Activated B cell treated with CpG ODN at 0.5 μM for 24 hours (primary cell): ENCODE data around the gene FBXL19. TPM values are rescaled to one million over a fixed set of nuclear protein-coding genes. Genes with fewer than 3 reads are reported as not detected.

Source experiments
- ATAC-seq: fragments of 200-7000 bp; cut with Tn5 transposase; one replicate; pipeline ENCODE4 v1.10.0; 2021; ENCODE audit warnings: low read depth, mild to moderate bottlenecking, moderate library complexity
- CTCF ChIA-PET: fragments of 350-600 bp; sonication (Branson Sonifier 250); formaldehyde crosslinking; loops from one replicate; lab custom pipeline; 2021; ENCODE audit warnings: antibody characterized with exemption; lab: Charles Lee
- POLR2A ChIA-PET: fragments of 350-600 bp; sonication (Branson Sonifier 250); formaldehyde crosslinking; loops from one replicate; lab custom pipeline; 2021; ENCODE audit warnings: antibody characterized with exemption; lab: Charles Lee
- DNase-seq: peaks from one replicate; pipeline ENCODE4 v3.0.0; 2022
- H3K27ac Mint-ChIP-seq: one replicate; pipeline ENCODE4 v1.8.0; 2020; ENCODE audit warnings: mixed read lengths
- H3K27me3 Mint-ChIP-seq: one replicate; pipeline ENCODE4 v1.8.0; 2021; ENCODE audit warnings: mixed read lengths
- H3K36me3 Mint-ChIP-seq: one replicate; pipeline ENCODE4 v1.8.0; 2021; ENCODE audit warnings: low read depth, mixed read lengths
- H3K4me1 Mint-ChIP-seq: one replicate; pipeline ENCODE4 v1.8.0; 2021; ENCODE audit warnings: mixed read lengths
- H3K4me3 Mint-ChIP-seq: one replicate; pipeline ENCODE4 v1.8.0; 2020; ENCODE audit warnings: mild to moderate bottlenecking, mixed read lengths
- H3K9me3 Mint-ChIP-seq: one replicate; pipeline ENCODE4 v1.8.0; 2020; ENCODE audit warnings: mixed read lengths
- intact Hi-C: fragments of 100-400 bp; cut with micrococcal nuclease; formaldehyde crosslinking; loops from one replicate; pipeline ENCODE4 v1.15.1; 2024
- total RNA-seq: library from RNA; stranded (reverse); gene quantifications from 2 replicates; pipeline ENCODE4 v1.2.3, GENCODE V29; 2022
- TF ChIP-seq, protein P1 (sequence below): fragments of 200-600 bp; IDR thresholded peaks from one replicate; pipeline ENCODE4 v1.8.0; 2022; ENCODE audit warnings: antibody characterized with exemption, mild to moderate bottlenecking

Gene FBXL19
- total RNA-seq, 1 donor from 2014 or later: 24.2 TPM

DNA sequence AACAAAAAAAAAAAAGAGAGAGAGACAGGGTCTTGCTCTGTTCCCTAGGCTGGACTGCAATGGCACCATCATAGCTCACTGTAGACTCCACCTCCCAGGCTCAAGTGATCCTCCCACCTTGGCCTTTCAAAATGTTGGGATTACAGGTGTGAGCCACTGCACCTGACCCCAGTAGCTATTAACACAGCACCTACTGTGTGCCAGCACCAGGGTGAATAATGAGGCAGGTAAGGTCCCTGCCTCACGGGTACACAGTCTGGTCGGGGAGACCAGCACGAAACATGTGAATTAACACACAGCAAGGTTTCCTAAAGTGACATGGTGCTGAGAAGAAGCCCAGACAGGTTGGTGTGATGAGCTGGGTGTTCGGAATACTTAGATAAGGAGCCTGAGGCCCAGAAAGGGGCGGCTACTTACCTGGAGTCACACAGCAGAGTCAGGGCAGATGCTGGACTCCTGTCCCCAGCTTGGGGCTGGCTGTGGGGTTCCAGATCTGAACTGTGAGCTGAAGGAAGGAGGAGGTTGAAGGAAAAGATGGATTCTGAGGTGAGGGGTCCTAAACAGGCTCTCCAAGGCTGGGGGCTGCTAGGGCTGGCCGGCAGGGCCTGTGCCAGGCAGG is 10.5 kb upstream of the FBXL19 start:
- POLR2A ChIA-PET: interaction anchor here (0.7 to 1.0 kb wide), 2 partner anchors 68 to 82 kb away, joined by 3 to 4 read pairs; no protein-coding TSS in a partner anchor
- H3K4me3 Mint-ChIP-seq: no peak overlapping the region
- no peak for ATAC-seq
- no peak for DNase-seq
- no peak overlapping the region for H3K27ac Mint-ChIP-seq
- intact Hi-C loops: no loop called here
- no peaks in the 10 kb centered on the region for H3K36me3 Mint-ChIP-seq
- peaks cover 3% of the 10 kb centered on the region for H3K4me1 Mint-ChIP-seq
- TF ChIP-seq, protein P1, sequence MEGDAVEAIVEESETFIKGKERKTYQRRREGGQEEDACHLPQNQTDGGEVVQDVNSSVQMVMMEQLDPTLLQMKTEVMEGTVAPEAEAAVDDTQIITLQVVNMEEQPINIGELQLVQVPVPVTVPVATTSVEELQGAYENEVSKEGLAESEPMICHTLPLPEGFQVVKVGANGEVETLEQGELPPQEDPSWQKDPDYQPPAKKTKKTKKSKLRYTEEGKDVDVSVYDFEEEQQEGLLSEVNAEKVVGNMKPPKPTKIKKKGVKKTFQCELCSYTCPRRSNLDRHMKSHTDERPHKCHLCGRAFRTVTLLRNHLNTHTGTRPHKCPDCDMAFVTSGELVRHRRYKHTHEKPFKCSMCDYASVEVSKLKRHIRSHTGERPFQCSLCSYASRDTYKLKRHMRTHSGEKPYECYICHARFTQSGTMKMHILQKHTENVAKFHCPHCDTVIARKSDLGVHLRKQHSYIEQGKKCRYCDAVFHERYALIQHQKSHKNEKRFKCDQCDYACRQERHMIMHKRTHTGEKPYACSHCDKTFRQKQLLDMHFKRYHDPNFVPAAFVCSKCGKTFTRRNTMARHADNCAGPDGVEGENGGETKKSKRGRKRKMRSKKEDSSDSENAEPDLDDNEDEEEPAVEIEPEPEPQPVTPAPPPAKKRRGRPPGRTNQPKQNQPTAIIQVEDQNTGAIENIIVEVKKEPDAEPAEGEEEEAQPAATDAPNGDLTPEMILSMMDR: no peak
- H3K27me3 Mint-ChIP-seq: no peaks in the 10 kb centered on the region
- no peaks in the 10 kb centered on the region for H3K9me3 Mint-ChIP-seq
- CTCF ChIA-PET: interaction anchor here (1.0 to 1.3 kb wide), 2 partner anchors 11 to 68 kb away, joined by 3 read pairs; no protein-coding TSS in a partner anchor

GRCh38 chr16:30914830-30915229 is 8.5 kb upstream of the FBXL19 start:
- Mint-ChIP-seq H3K36me3 (no peaks in the 10 kb centered on the region), H3K27me3 (no peaks in the 10 kb centered on the region), H3K9me3 (no peaks in the 10 kb centered on the region), H3K4me3 (no peak overlapping the region), H3K4me1 (peaks cover 3% of the 10 kb centered on the region), H3K27ac (no peak overlapping the region)
- intact Hi-C loops: no loop called here
- ChIA-PET POLR2A (interaction anchor here (1.6 kb wide), 1 partner anchor 13 kb away, joined by 5 read pairs; no protein-coding TSS in a partner anchor), CTCF (no interaction called here)
- TF ChIP-seq, protein P1: no peak
- DNase-seq (no peak), ATAC-seq (peak; percentile 54)

- ChIA-PET POLR2A (interaction anchor here (1.9 to 2.6 kb wide), 2 partner anchors 16 to 73 kb away, joined by 6 to 10 read pairs; no protein-coding TSS in a partner anchor), CTCF (interaction anchor here (3.3 to 4.0 kb wide), 2 partner anchors 17 to 73 kb away, joined by 14 to 41 read pairs; no protein-coding TSS in a partner anchor)
- DNase-seq (no peak), ATAC-seq (no peak)
- no peak overlapping the region for H3K27ac Mint-ChIP-seq
- no peaks in the 10 kb centered on the region for H3K27me3 Mint-ChIP-seq
- intact Hi-C loops: no loop called here
- no peak overlapping the region for H3K4me3 Mint-ChIP-seq
- TF ChIP-seq, protein P1: no peak
- peaks cover 9% of the 10 kb centered on the region for H3K36me3 Mint-ChIP-seq
- H3K9me3 Mint-ChIP-seq: no peaks in the 10 kb centered on the region
- H3K4me1 Mint-ChIP-seq: peaks cover 13% of the 10 kb centered on the region
Measured at GRCh38 chr16:30918614-30919013, 4.8 kb upstream of the FBXL19 start.

GRCh38 chr16:30920891-30921290 is 2.5 kb upstream of the FBXL19 start:
- no peak for ATAC-seq
- POLR2A ChIA-PET: interaction anchor here (0.9 to 2.6 kb wide), 2 partner anchors 75 to 76 kb away, joined by 3 to 6 read pairs; no protein-coding TSS in a partner anchor
- Mint-ChIP-seq H3K27me3 (no peaks in the 10 kb centered on the region), H3K9me3 (no peaks in the 10 kb centered on the region), H3K36me3 (peaks cover 10% of the 10 kb centered on the region), H3K4me3 (no peak overlapping the region), H3K27ac (peak overlapping the region; percentile 65), H3K4me1 (peaks cover 16% of the 10 kb centered on the region)
- TF ChIP-seq, protein P1: no peak
- CTCF ChIA-PET: interaction anchor here (3.3 to 4.0 kb wide), 2 partner anchors 19 to 76 kb away, joined by 14 to 41 read pairs; no protein-coding TSS in a partner anchor
- no peak for DNase-seq
- intact Hi-C loops: loop anchor here (1.0 to 10.0 kb wide), 4 partner anchors 77 to 394 kb away; partner anchors contain the start of genes ZNF764 and ZNF768

GRCh38 chr16:30921459-30921747 is 2.0 kb upstream of the FBXL19 start:
- ChIA-PET CTCF (interaction anchor here (4.0 kb wide), 1 partner anchor 76 kb away, joined by 41 read pairs; no protein-coding TSS in a partner anchor), POLR2A (interaction anchor here (0.9 kb wide), 1 partner anchor 77 kb away, joined by 3 read pairs; no protein-coding TSS in a partner anchor)
- intact Hi-C loops: loop anchor here (1.0 to 10.0 kb wide), 4 partner anchors 77 to 394 kb away; partner anchors contain the start of genes ZNF764 and ZNF768
- TF ChIP-seq, protein P1: no peak
- Mint-ChIP-seq H3K27me3 (no peaks in the 10 kb centered on the region), H3K9me3 (no peaks in the 10 kb centered on the region), H3K36me3 (peaks cover 13% of the 10 kb centered on the region), H3K4me1 (peaks cover 20% of the 10 kb centered on the region), H3K4me3 (peak overlapping the region; percentile 100), H3K27ac (peak overlapping the region; percentile 100)
- ATAC-seq (no peak), DNase-seq (no peak)
